HTR-8/SVneo (cell line): ENCODE data around the gene RAB24.
"Not testable (repeated sequence)": the region's sequence is repeated elsewhere in the genome, so short reads cannot be mapped to it uniquely, and the experiment has no call there.

Experiments used
- DNase-seq: peaks from one replicate; pipeline ENCODE4 v3.0.0; 2011; ENCODE audit warnings: low spot score, mixed read lengths; ENCODE audit not compliant: insufficient read length
- FAIRE-seq: peaks from 2 replicates; lab custom pipeline; 2011; peaks lifted over from hg19 to GRCh38; lab: Jason Lieb, UNC

RAB24 gene

GRCh38 chr5:177303121-177303924 lies at the start of gene RAB24, which contains the start of gene PRELID1:
TSS of gene RAB24 (minus strand) at chr5:177303719. CDS start at chr5:177303288, 431 bp downstream.
TSS of gene PRELID1 (plus strand) at chr5:177303799. CDS start at chr5:177303986, 187 bp downstream.
- peak; percentile 44 for FAIRE-seq

GRCh38 chr5:177353093-177353492 lies 49.6 kb upstream of the RAB24 start:
- no peak for FAIRE-seq
- DNase-seq = no peak

More at GRCh38 chr5:177303121-177303924, at the start of gene RAB24, which contains the start of gene PRELID1:
- peak; percentile 78 for DNase-seq

GRCh38 chr5:177351392-177352329 lies 48.1 kb upstream of the RAB24 start, which contains the start of gene LMAN2:
TSS of gene LMAN2 (minus strand) at chr5:177351668. CDS start at chr5:177351647, 21 bp downstream.
- DNase-seq = peak; percentile 97
- FAIRE-seq = peak; percentile 60

- no peak for FAIRE-seq
Observed at GRCh38 chr5:177350776-177351391, 47.4 kb upstream of the RAB24 start.

GRCh38 chr5:177349762-177350161 lies 46.2 kb upstream of the RAB24 start:
- DNase-seq (no peak), FAIRE-seq (no peak)

More at GRCh38 chr5:177350776-177351391, 47.4 kb upstream of the RAB24 start:
- DNase-seq = no peak

- FAIRE-seq = no peak
- no peak for DNase-seq
Observed at GRCh38 chr5:177349362-177349647, 45.8 kb upstream of the RAB24 start.

- DNase-seq (no peak), FAIRE-seq (no peak)
Observed at GRCh38 chr5:177347699-177348098, 44.2 kb upstream of the RAB24 start.

- FAIRE-seq (no peak), DNase-seq (no peak)
Observed at GRCh38 chr5:177346820-177347219, 43.3 kb upstream of the RAB24 start.

- DNase-seq (no peak), FAIRE-seq (no peak)
Observed at GRCh38 chr5:177344891-177345290, 41.4 kb upstream of the RAB24 start.

GRCh38 chr5:177343777-177344176 lies 40.3 kb upstream of the RAB24 start:
- DNase-seq (no peak), FAIRE-seq (no peak)

- not testable (repeated sequence) for FAIRE-seq
Observed at GRCh38 chr5:177343000-177343399, 39.5 kb upstream of the RAB24 start.

GRCh38 chr5:177339107-177339638 lies 35.7 kb upstream of the RAB24 start:
- FAIRE-seq = no peak
- no peak for DNase-seq

More at GRCh38 chr5:177343000-177343399, 39.5 kb upstream of the RAB24 start:
- not testable (repeated sequence) for DNase-seq

GRCh38 chr5:177338251-177339106 lies 35.0 kb upstream of the RAB24 start:
- no peak for FAIRE-seq
- no peak for DNase-seq

GRCh38 chr5:177336603-177337494 lies 33.3 kb upstream of the RAB24 start:
- DNase-seq (no peak), FAIRE-seq (no peak)

- no peak for DNase-seq
- FAIRE-seq = no peak
Observed at GRCh38 chr5:177336112-177336511, 32.6 kb upstream of the RAB24 start.

- no peak for DNase-seq
- no peak for FAIRE-seq
Observed at GRCh38 chr5:177335701-177336065, 32.2 kb upstream of the RAB24 start.

- DNase-seq (no peak), FAIRE-seq (no peak)
Observed at GRCh38 chr5:177334781-177335700, 31.5 kb upstream of the RAB24 start.
